Measurements from ENCODE around the gene GMIP. TPM values are rescaled to one million over a fixed set of nuclear protein-coding genes. Genes with fewer than 3 reads are reported as not detected.

Gene GMIP
- total RNA-seq, 1 experiment from 2014 or later = 12.7 TPM

GRCh38 chr19:19653597-19654147 lies 10.2 kb upstream of the GMIP start:
- Histone ChIP-seq H2BK5ac (ENCODE audit: insufficient read length, low read length) (no peak overlapping the region), H4K5ac (ENCODE audit: insufficient read length, low read depth, low read length) (no peak overlapping the region), H3K79me1 (ENCODE audit: insufficient read depth, low read depth, low read length, poor library complexity, severe bottlenecking) (no peaks in the 10 kb centered on the region), H3K56ac (ENCODE audit: insufficient read length, low read depth, low read length) (no peak overlapping the region), H2BK20ac (ENCODE audit: low read depth, low read length, poor library complexity, severe bottlenecking) (no peak overlapping the region), H4K91ac (ENCODE audit: insufficient read length, low read depth, low read length) (no peak overlapping the region), H3K18ac (ENCODE audit: insufficient read length, low read depth, low read length) (no peak overlapping the region), H2AK5ac (ENCODE audit: insufficient read length, low read length) (no peak overlapping the region), H3K23ac (ENCODE audit: insufficient read length, low read depth, low read length) (no peak overlapping the region), H3K4me2 (ENCODE audit: insufficient read depth, insufficient read length, low read length) (no peak overlapping the region), H3K9me3 (ENCODE audit: control insufficient read depth, low read depth, low read length) (no peaks in the 10 kb centered on the region), H3K4me1 (ENCODE audit: insufficient read depth, low read length) (no peaks in the 10 kb centered on the region), H2BK120ac (ENCODE audit: low read depth, low read length, poor library complexity, severe bottlenecking) (no peak overlapping the region), H2AFZ (ENCODE audit: low read length) (no peak overlapping the region), H4K8ac (replicated peaks; ENCODE audit: insufficient read length, low read depth, low read length) (no peak overlapping the region), H3K79me2 (ENCODE audit: insufficient read depth, low read length) (no peaks in the 10 kb centered on the region), H3K14ac (ENCODE audit: insufficient read depth, low read length) (no peak overlapping the region), H3K27me3 (ENCODE audit: insufficient read depth, low read length) (no peaks in the 10 kb centered on the region), H2BK12ac (ENCODE audit: insufficient read length, low read depth, low read length) (no peak overlapping the region), H3K27ac (ENCODE audit: insufficient read length, low read depth, low read length) (no peak overlapping the region), H4K20me1 (ENCODE audit: control insufficient read depth, insufficient read depth, insufficient read length) (no peaks in the 10 kb centered on the region), H3K23me2 (ENCODE audit: insufficient read length, low read depth, low read length, poor library complexity, severe bottlenecking) (no peaks in the 10 kb centered on the region), H3K4ac (ENCODE audit: low read depth, low read length) (no peak overlapping the region), H3K9ac (ENCODE audit: extremely low read depth, insufficient read length, low read length) (no peak overlapping the region), H3T11ph (ENCODE audit: low read length) (no peak overlapping the region), H2BK15ac (ENCODE audit: low read depth, low read length) (no peak overlapping the region)
- H3K27me3 Mint-ChIP-seq (ENCODE audit: low read depth) = no peaks in the 10 kb centered on the region; the same call in 1 of the 2 replicates
- DNase-seq = no peak
- no peak overlapping the region for H3K4me3 Mint-ChIP-seq
- WGBS (ENCODE audit: extremely low coverage, insufficient read length, low lambda C conversion rate) = no CpG with 5 or more reads among the region's 23 CpGs
- peaks cover 45 to 94% (median 86%) of the 10 kb centered on the region in 3 experiments for H3K36me3 Mint-ChIP-seq (ENCODE audit: insufficient read depth in 1 of 3, low read depth in 3 of 3)
- H3K27ac Mint-ChIP-seq = no peak overlapping the region
- TF ChIP-seq, protein P1, sequence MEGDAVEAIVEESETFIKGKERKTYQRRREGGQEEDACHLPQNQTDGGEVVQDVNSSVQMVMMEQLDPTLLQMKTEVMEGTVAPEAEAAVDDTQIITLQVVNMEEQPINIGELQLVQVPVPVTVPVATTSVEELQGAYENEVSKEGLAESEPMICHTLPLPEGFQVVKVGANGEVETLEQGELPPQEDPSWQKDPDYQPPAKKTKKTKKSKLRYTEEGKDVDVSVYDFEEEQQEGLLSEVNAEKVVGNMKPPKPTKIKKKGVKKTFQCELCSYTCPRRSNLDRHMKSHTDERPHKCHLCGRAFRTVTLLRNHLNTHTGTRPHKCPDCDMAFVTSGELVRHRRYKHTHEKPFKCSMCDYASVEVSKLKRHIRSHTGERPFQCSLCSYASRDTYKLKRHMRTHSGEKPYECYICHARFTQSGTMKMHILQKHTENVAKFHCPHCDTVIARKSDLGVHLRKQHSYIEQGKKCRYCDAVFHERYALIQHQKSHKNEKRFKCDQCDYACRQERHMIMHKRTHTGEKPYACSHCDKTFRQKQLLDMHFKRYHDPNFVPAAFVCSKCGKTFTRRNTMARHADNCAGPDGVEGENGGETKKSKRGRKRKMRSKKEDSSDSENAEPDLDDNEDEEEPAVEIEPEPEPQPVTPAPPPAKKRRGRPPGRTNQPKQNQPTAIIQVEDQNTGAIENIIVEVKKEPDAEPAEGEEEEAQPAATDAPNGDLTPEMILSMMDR (conservative IDR thresholded peaks at IDR 0.05) = no peak
- H3K4me1 Mint-ChIP-seq = no peaks in the 10 kb centered on the region
- H3K9me3 Mint-ChIP-seq = no peaks in the 10 kb centered on the region

All from H9 (cell line).